GM12874 (cell line): ENCODE measurements around the gene ZSWIM4.

ENCODE experiments used
- TF ChIP-seq, protein P1 (sequence below): IDR thresholded peaks from 2 replicates; pipeline ENCODE4 v1.5.1; 2011; ENCODE audit warnings: low read depth, mild to moderate bottlenecking, control low read depth, low read length, moderate library complexity; ENCODE audit not compliant: insufficient read depth

Gene ZSWIM4

DNA sequence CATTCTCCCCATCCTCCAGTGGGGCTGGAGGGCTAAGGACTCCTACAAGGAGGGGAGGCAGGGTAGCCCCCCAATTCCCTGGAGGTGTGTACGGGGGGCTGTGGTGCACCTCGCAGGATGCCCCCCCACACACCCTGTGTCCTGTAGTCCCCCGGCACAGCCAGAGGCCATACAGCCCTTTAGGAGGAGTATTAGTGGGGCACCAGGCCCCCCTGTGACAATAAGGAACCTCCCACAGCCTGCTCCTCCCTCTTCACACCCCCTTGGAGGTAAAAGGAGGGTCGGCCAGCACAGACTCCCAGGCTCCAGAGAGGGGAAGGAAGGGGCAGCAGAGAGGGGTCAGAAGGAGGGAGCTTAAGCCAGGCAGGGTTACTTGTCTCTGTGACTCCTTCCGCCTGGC lies 81.6 kb downstream of the ZSWIM4 start, which contains the start of gene NANOS3:
Gene NANOS3 (plus strand): TSS at position 301 of the 400 bp plus-strand sequence. CDS start 115 bp downstream, outside the sequence.
- TF ChIP-seq, protein P1, sequence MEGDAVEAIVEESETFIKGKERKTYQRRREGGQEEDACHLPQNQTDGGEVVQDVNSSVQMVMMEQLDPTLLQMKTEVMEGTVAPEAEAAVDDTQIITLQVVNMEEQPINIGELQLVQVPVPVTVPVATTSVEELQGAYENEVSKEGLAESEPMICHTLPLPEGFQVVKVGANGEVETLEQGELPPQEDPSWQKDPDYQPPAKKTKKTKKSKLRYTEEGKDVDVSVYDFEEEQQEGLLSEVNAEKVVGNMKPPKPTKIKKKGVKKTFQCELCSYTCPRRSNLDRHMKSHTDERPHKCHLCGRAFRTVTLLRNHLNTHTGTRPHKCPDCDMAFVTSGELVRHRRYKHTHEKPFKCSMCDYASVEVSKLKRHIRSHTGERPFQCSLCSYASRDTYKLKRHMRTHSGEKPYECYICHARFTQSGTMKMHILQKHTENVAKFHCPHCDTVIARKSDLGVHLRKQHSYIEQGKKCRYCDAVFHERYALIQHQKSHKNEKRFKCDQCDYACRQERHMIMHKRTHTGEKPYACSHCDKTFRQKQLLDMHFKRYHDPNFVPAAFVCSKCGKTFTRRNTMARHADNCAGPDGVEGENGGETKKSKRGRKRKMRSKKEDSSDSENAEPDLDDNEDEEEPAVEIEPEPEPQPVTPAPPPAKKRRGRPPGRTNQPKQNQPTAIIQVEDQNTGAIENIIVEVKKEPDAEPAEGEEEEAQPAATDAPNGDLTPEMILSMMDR, result no peak

DNA sequence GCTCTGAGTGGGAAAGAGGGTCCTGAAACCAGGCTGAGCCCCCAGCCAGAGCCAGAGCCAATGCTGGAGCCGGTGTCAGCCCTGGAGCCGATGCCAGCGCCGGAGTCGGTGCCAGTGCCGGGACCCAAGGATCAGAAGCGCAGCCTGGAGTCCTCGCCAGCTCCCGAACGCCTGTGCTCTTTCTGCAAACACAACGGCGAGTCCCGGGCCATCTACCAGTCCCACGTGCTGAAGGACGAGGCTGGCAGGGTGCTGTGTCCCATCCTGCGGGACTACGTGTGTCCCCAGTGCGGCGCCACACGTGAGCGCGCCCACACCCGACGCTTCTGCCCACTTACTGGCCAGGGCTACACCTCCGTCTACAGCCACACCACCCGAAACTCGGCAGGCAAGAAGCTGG lies 82.1 kb downstream of the ZSWIM4 start:
- TF ChIP-seq, protein P1, result no peak

DNA sequence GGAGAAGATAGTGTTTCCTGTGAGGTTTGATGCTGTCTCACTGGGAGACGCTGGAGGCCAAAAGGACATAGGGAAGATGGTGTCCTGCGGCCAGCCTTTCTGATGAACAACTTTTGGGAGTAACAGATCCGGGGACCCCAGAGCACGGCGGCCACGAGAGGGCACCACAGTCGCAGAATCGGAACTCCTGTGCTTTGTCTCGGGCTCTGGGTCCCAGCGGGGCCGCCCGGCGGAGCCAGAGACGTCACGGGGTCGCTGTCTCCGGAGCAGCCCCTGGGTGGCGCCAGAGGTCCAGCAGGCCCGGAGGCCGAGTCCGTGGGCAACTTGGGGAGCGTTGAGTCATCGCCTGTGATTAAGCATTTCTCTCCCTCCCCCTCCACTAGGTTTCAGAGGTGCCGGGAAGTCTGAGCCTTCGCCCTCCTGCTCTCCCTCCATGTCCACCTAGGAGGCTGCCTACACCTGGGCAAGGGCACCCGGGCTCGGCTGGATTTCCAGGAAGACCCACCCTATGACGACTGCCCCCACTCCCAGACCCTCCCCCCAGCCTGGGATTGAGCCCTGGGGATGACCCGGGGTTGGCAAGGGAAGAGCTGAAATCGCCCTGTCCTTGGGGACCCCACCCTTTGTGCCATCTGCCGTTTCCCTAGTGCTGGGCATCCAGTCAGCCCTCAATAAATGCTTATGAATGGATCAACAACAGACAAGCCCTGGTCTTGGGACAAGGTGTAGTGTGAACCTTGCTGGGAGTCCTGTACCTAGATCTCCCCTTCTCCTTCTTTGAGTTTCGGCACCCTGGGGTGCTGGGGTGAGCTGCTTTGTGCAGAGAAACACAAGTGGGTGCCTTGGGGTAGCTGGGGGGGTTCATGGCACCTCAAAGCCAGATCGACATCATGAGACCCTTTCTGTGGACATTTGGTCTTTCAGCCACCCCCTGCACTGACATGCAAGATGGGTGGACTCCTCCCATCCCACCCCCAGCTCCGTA lies 85.1 kb downstream of the ZSWIM4 start:
- TF ChIP-seq, protein P1, result peak; percentile 98

DNA sequence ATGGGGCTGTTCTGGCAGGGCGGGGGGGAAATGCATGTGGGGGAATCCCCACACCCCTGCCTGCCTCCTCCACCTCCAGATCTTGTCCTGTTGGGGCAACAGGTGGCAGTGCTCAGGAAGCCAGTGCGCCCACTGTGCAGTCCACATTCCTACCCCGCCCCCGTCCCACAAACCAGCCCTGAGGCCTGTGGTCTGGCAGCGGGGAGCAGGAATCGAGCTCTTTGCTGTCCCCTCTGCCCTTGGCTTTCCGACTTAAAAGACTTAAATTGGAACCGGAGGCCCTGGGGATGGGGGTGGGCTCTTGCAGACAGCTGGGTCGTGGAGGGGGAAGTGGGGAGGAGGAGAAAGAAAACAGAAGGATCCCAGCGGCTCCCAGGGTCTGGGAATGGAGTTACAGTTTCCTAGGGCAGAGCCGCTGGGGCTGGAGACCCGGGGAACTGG lies 86.0 kb downstream of the ZSWIM4 start:
- TF ChIP-seq, protein P1, result no peak
